Naive thymus-derived CD8-positive, alpha-beta T cell (primary cell): ENCODE measurements around the gene FETUB. TPM values are rescaled to one million over a fixed set of nuclear protein-coding genes. Genes with fewer than 3 reads are reported as not detected.

Experiments
- ATAC-seq, 2 donors: fragments of 150-1000 bp; cut with Tn5 transposase in 1 of 2; sonication (Bioruptor Pico), chemical (Tn5 transposase) in 1 of 2; 1 replicate in 1 of 2; 2 replicates in 1 of 2; pipeline ENCODE4 v1.10.0; 2021; ENCODE audit warnings: mild to moderate bottlenecking in 2 of 2, moderate library complexity in 2 of 2
- POLR2A ChIA-PET: fragments of 350-600 bp; sonication (Branson Sonifier 250); formaldehyde crosslinking; loops from one replicate; lab custom pipeline; 2021; ENCODE audit warnings: antibody characterized with exemption; lab: Charles Lee
- DNase-seq, 10 donors: peaks; one replicate each; pipeline versions ENCODE4 v3.0.0 to v3.0.0-alpha.2; 2020 to 2022
- H3K27ac Mint-ChIP-seq, 10 donors: one replicate each; pipeline ENCODE4 v1.8.0; 2020 to 2022; ENCODE audit warnings: mild to moderate bottlenecking in 10 of 10, mixed read lengths in 10 of 10, moderate library complexity in 4 of 10, inconsistent platforms in 1 of 10
- H3K27me3 Mint-ChIP-seq, 5 donors: one replicate each; pipeline ENCODE4 v1.8.0; 2021 to 2022; ENCODE audit warnings: mixed read lengths in 5 of 5
- H3K36me3 Mint-ChIP-seq, 3 donors: one replicate each; pipeline ENCODE4 v1.8.0; 2020 to 2022; ENCODE audit warnings: mixed read lengths in 3 of 3, mild to moderate bottlenecking in 2 of 3, inconsistent platforms in 1 of 3
- H3K4me1 Mint-ChIP-seq, 4 donors: one replicate each; pipeline ENCODE4 v1.8.0; 2021 to 2022; ENCODE audit warnings: mixed read lengths in 4 of 4
- H3K4me3 Mint-ChIP-seq, 10 donors: one replicate each; pipeline ENCODE4 v1.8.0; 2020 to 2022; ENCODE audit warnings: mild to moderate bottlenecking in 10 of 10, mixed read lengths in 10 of 10, moderate library complexity in 6 of 10, inconsistent platforms in 1 of 10
- H3K9me3 Mint-ChIP-seq, 9 donors: one replicate each; pipeline ENCODE4 v1.8.0; 2020 to 2022; ENCODE audit warnings: mixed read lengths in 9 of 9, mild to moderate bottlenecking in 3 of 9, inconsistent platforms in 1 of 9, moderate library complexity in 1 of 9
- polyA plus RNA-seq, 3 donors: library from polyadenylated mRNA; unstranded; fragments of 300-500 nt; fragmentation: Illumina TruSeq; gene quantifications; one replicate each; pipeline ENCODE4 v1.2.3, GENCODE V29; 2021
- total RNA-seq, 8 experiments: library from RNA in 2 of 8; stranded (reverse) in 2 of 8; gene quantifications; one replicate each; pipeline ENCODE4 v1.2.3 and lab custom pipeline; 2021 to 2026

FETUB gene, protein sequence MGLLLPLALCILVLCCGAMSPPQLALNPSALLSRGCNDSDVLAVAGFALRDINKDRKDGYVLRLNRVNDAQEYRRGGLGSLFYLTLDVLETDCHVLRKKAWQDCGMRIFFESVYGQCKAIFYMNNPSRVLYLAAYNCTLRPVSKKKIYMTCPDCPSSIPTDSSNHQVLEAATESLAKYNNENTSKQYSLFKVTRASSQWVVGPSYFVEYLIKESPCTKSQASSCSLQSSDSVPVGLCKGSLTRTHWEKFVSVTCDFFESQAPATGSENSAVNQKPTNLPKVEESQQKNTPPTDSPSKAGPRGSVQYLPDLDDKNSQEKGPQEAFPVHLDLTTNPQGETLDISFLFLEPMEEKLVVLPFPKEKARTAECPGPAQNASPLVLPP
- total RNA-seq = not detected
- polyA plus RNA-seq = not detected
- total RNA-seq (lab: John Stamatoyannopoulos, UW) = 0 reads per million in 6 experiments

DNA sequence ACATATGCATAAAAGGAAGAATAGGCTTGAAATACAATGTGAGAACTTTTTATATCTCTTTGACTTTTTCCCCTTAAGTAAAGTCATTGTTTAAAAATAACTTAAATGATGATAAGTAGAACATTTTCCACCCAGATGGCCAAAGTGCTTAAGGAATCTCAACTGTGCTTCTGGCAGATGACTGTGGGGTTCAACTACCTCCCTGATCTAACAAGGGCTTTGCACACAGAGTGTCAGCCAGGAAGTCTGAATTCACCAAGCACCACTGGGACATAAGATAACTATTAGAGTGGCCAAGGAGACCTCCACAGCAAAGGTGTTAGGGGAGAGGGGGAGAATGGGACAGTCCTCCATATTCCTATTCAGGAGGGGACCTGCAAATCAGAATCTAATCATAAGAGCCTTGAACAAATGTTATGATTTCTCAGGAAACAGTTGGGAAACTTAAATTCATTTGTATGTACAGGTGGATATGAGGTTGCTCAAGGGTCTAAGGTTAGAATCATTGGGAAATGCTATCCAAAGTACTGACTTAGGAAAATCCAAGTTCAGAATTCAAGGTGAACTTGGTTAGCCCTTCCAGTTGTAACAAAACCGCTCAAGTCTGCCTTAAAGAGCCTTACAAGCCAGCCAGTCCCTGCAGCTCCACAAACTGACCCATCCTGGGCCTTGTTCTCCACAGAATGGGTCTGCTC is at the start of gene FETUB:
FETUB (plus strand) TSS at position 622 of the 695 bp plus-strand sequence; CDS start at position 684, 62 bp downstream.
- DNase-seq (no peak), ATAC-seq (no peak)
- H3K27me3 Mint-ChIP-seq = peaks cover 0 to 22% (median 8%) of the 10 kb centered on the region in 5 donors
- no peaks in the 10 kb centered on the region for H3K36me3 Mint-ChIP-seq
- H3K4me3 Mint-ChIP-seq = no peak within 1 kb of the TSS
- H3K27ac Mint-ChIP-seq = no peak within 1 kb of the TSS
- no peaks in the 10 kb centered on the region for H3K4me1 Mint-ChIP-seq
- POLR2A ChIA-PET = no interaction called here
- no peaks in the 10 kb centered on the region for H3K9me3 Mint-ChIP-seq

DNA sequence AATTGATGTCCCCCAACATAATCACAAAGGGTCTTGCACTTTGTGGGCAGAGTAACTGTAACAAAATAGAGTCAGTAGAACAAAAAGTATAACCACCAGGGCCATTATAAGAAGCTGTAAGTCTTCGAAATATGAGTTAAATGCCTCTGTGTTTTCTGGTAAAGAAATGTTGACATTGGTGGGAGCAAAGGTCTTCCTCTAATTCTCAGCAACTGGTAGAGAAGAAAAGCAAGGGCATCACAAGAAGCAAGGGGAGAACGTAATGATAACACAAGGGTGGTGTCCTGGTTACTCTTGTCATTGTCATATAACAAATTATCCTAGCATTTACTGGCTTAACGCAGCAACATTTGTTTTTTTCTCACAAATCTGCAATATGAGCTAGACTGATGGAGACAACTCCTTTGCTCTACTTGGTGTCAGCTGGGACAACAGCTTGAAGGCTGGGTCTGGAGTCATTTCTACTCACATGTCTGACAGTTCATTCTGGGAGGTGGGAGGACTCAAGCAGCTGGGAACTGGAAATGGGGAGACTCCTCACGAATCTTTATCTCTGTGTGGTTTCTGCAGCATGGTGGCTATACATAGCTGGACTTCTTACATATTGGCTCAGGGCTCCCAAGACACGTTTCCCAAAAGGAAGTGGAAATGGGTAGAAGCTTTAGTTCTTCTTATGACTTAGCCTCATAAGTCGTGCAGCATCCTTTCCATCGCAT is 49.5 kb upstream of the FETUB start:
- H3K27ac Mint-ChIP-seq = peak overlapping the region in 2 of 10 donors; percentile 6 to 13

DNA sequence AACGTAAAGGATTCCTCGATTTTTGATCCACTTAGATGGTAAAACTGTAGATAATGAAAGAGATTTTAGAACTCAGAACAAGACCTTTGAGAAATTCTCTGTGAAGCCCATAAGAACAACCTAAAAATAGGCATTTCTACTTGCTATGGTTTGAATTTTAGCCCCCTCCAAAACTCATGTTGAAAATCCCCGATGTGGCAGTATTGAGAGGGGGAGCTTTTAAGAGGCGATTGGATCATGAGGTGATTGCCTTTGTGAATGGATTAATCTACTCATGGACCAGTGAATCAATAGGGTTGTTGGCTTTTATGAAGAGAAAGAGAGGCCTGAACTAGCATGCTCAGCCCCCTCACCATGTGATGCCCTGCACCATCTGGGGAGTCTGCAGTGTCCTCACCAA is 47.5 kb upstream of the FETUB start:
- ATAC-seq (no peak), DNase-seq (no peak)
- no peak overlapping the region for H3K4me3 Mint-ChIP-seq
- peaks cover 0 to 2% (median under 1%) of the 10 kb centered on the region in 5 donors for H3K27me3 Mint-ChIP-seq
- no peaks in the 10 kb centered on the region for H3K36me3 Mint-ChIP-seq
- H3K27ac Mint-ChIP-seq = no peak overlapping the region
- POLR2A ChIA-PET = no interaction called here
- H3K9me3 Mint-ChIP-seq = no peaks in the 10 kb centered on the region
- H3K4me1 Mint-ChIP-seq = peaks cover 5 to 13% (median 9%) of the 10 kb centered on the region in 4 donors

More for the DNA sequence above, 49.5 kb upstream of the FETUB start:
- DNase-seq (no peak), ATAC-seq (no peak)
- peaks cover 0 to 9% (median under 1%) of the 10 kb centered on the region in 3 donors for H3K36me3 Mint-ChIP-seq
- H3K9me3 Mint-ChIP-seq = no peaks in the 10 kb centered on the region
- H3K4me3 Mint-ChIP-seq = no peak overlapping the region
- H3K4me1 Mint-ChIP-seq = peaks cover 5 to 13% (median 9%) of the 10 kb centered on the region in 4 donors
- peaks cover 0 to 2% (median 0%) of the 10 kb centered on the region in 5 donors for H3K27me3 Mint-ChIP-seq
- POLR2A ChIA-PET = interaction anchor here (0.7 kb wide), 1 partner anchor 26 kb away, joined by 4 read pairs; no protein-coding TSS in a partner anchor

DNA sequence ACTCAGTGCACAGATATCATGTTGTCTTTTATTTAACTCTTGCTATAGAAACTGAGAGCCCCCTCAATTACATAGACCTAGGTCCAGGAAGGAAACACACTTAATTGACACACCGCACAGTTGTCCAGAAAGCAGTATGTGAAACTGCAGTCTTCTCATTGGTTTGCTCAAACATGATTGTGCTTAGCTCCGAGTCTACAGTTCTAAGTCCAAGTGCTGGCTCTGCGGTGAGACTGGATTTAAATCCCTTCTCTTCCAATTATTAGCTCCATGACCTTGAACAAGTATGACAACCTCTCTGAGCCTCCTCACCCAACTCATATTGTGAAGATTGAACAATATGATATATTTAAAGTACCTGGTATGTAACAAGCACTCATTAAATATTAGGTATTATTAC is 46.3 kb upstream of the FETUB start:
- H3K9me3 Mint-ChIP-seq = no peaks in the 10 kb centered on the region
- H3K36me3 Mint-ChIP-seq = no peaks in the 10 kb centered on the region
- H3K27ac Mint-ChIP-seq = no peak overlapping the region
- DNase-seq = no peak
- no peak overlapping the region for H3K4me3 Mint-ChIP-seq
- peaks cover 5 to 13% (median 8%) of the 10 kb centered on the region in 4 donors for H3K4me1 Mint-ChIP-seq
- no peak for ATAC-seq
- POLR2A ChIA-PET = no interaction called here
- peaks cover 0 to 2% (median 1%) of the 10 kb centered on the region in 5 donors for H3K27me3 Mint-ChIP-seq

DNA sequence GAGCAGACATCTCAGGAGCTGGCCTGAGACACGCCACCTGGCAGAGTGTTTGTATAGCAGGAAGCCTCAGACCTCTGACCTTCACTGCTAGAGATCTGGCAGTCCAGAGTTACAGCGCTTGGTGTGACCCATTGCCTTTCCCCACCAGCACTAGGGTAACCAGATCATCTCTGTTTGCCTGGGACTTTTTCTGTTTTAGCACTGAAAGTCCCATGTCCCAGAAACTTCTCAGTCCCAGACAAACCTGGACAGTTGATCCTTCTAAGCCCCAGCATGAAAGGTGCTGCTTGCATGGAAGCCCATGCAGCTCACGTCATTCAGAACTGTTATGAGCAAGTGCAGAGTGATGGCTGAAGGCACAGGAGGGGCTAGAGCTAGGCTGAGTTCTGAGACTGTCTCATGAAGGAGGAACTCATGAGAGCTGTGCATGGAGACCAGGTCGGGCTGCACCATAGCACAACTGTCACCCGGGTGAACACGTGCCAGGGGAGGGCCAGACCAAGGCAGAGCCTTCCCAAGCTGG is 45.5 kb upstream of the FETUB start:
- H3K36me3 Mint-ChIP-seq = no peaks in the 10 kb centered on the region
- peaks cover 5 to 13% (median 7%) of the 10 kb centered on the region in 4 donors for H3K4me1 Mint-ChIP-seq
- H3K27me3 Mint-ChIP-seq = peaks cover 0 to 2% (median 1%) of the 10 kb centered on the region in 5 donors
- ATAC-seq (no peak), DNase-seq (no peak)
- POLR2A ChIA-PET = no interaction called here
- no peak overlapping the region for H3K4me3 Mint-ChIP-seq
- no peak overlapping the region for H3K27ac Mint-ChIP-seq
- no peaks in the 10 kb centered on the region for H3K9me3 Mint-ChIP-seq

DNA sequence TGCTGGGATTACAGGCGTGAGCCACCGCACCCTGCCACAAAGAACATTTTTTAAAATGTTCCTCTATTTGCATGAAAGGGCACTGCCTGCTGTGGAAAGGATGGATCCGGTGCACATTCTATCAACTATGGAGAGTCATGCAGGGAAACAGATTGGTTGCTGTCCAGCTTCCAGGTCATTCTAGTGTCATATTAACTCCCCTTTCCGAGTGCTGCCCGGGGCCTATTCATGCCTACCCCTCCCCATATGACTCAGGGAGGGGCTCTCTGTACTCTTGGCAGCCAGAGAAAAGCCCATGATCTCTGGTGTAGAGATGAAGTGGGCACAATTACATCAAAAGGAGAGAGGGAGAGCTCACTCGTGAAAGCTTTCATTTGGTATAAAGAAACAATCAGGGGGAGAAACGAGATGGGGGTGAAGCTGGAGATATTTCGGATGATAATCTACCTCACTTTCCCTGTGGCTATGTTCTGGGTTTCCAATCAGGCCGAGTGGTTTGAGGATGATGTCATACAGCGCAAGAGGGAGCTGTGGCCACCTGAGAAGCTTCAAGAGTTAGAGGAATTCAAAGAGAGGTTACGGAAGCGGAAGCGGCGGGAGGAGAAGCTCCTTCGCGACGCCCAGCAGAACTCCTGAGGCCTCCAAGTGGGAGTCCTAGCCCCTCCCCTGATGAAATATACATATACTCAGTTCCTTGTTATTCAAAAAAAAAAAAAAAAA is 43.5 kb upstream of the FETUB start:
- Mint-ChIP-seq H3K27me3 (peaks cover 0 to 2% (median 1%) of the 10 kb centered on the region in 5 donors), H3K36me3 (no peaks in the 10 kb centered on the region), H3K4me1 (no peaks in the 10 kb centered on the region), H3K27ac (no peak overlapping the region), H3K4me3 (peak overlapping the region in 4 of 10 donors; percentile 16 to 50 (median 28)), H3K9me3 (no peaks in the 10 kb centered on the region)
- DNase-seq = no peak
- POLR2A ChIA-PET = interaction anchor here (0.6 kb wide), 1 partner anchor 637 kb away, joined by 4 read pairs; no protein-coding TSS in a partner anchor
- no peak for ATAC-seq

DNA sequence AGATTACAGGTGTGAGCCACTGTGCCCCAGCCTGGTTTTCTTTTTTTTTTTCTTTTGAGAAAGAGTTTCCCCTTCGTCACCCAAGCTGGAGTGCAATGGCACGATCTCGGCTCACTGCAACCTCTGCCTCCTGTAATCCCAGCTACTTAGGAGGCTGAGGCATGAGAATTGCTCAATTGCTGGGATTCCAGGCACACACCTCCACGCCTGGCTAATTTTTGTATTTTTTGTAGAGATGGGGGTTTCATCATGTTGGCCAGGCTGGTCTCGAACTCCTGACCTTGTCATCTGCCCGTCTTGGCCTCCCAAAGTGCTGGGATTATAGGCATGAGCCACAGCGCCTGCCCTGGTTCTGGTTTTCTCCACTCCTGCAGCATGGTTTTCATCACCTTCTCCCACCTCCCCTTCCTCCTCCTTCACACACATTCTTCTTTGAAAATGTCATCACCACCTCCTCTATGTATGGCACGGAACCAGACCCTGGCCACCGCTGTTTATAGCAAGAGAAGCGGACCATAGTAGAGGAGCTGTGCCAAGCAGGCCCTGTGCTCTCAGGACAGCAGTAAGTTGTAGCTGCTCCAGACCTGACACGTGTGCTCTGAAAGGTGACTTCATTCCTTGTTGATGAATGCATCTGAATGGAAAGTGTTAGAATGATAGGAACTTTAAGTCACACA is 42.0 kb upstream of the FETUB start:
- DNase-seq = no peak
- H3K4me1 Mint-ChIP-seq = no peaks in the 10 kb centered on the region
- H3K27me3 Mint-ChIP-seq = peaks cover 0 to 2% (median 1%) of the 10 kb centered on the region in 5 donors
- H3K27ac Mint-ChIP-seq = no peak overlapping the region
- POLR2A ChIA-PET = no interaction called here
- ATAC-seq = no peak
- H3K9me3 Mint-ChIP-seq = no peaks in the 10 kb centered on the region
- no peaks in the 10 kb centered on the region for H3K36me3 Mint-ChIP-seq
- H3K4me3 Mint-ChIP-seq = no peak overlapping the region

DNA sequence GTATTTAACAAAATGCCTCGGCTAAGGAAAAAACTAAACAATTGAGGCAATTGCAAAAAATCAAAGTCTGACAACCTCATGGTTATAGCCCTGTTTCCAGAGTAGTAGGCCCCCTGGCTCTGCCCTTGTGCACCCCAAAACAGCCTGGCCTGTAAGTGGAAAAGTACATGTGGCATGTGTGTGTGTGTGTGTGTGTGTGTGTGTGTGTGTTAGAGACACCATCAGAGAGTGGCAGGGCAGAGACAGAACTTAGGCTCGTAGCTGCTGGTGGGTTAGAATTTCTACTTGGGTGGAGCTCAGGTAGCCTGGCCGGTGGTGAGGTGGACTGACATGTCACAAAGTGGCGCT is 41.4 kb upstream of the FETUB start:
- Mint-ChIP-seq H3K27me3 (peaks cover 0 to 2% (median 1%) of the 10 kb centered on the region in 5 donors), H3K9me3 (no peaks in the 10 kb centered on the region), H3K4me1 (no peaks in the 10 kb centered on the region), H3K27ac (no peak overlapping the region), H3K36me3 (no peaks in the 10 kb centered on the region), H3K4me3 (no peak overlapping the region)
- ATAC-seq (no peak), DNase-seq (no peak)
- POLR2A ChIA-PET = no interaction called here

DNA sequence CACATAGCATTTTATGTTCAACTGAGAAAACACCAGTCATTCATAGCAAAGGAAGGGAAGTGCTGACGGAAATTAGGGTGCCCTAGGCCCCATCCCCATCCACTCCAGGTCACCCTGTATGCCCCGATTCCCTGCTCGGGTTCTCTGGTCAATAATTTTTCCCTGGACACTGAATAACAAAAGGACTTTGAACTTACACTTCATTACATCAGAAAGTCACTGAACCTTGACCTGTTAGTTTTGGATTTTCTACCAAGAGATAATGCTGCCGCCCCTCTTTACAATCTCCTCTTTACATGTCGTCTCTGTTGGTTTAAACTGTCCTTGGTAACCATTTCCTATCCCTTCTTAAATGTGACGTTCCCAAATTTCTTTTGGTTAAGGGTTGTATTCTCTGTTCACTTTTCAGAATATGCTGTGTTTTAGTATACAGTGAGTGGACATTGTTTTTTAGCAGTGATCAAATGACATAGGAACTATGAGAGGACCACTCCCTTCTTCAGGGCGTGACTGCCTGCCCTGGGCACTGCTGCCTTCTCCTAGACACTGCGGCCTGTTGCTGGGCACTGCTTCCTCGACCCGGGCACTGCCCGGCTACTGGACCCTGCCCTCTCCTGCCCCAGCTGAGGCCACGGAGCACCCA is 40.9 kb upstream of the FETUB start:
- H3K9me3 Mint-ChIP-seq = no peaks in the 10 kb centered on the region
- no peak for DNase-seq
- POLR2A ChIA-PET = no interaction called here
- no peak for ATAC-seq
- H3K4me3 Mint-ChIP-seq = no peak overlapping the region
- H3K27me3 Mint-ChIP-seq = peaks cover 0 to 2% (median 1%) of the 10 kb centered on the region in 5 donors
- no peak overlapping the region for H3K27ac Mint-ChIP-seq
- no peaks in the 10 kb centered on the region for H3K36me3 Mint-ChIP-seq
- no peaks in the 10 kb centered on the region for H3K4me1 Mint-ChIP-seq

DNA sequence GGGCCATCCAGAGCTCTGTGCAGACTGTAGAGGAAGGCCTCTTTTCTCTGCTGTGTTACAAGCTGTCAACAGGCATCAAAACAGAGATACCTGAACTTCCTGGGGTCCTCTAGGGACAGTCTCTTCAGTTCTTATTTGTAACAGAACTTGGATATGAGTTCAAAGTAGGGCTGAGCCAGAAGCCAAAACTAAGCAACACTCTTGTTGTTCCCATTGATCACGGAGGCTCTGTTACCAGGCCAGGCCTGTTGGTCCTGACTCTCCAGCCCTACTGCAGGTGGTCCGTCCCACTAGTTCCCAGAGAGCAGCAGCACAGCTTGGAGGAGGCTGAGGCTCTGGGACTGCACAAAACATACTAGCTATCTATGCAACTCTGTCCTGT is 40.4 kb upstream of the FETUB start:
- H3K27me3 Mint-ChIP-seq = peaks cover 0 to 4% (median 1%) of the 10 kb centered on the region in 5 donors
- no peak for ATAC-seq
- H3K4me3 Mint-ChIP-seq = no peak overlapping the region
- no peaks in the 10 kb centered on the region for H3K9me3 Mint-ChIP-seq
- no peaks in the 10 kb centered on the region for H3K36me3 Mint-ChIP-seq
- POLR2A ChIA-PET = no interaction called here
- DNase-seq = no peak
- no peaks in the 10 kb centered on the region for H3K4me1 Mint-ChIP-seq
- no peak overlapping the region for H3K27ac Mint-ChIP-seq

DNA sequence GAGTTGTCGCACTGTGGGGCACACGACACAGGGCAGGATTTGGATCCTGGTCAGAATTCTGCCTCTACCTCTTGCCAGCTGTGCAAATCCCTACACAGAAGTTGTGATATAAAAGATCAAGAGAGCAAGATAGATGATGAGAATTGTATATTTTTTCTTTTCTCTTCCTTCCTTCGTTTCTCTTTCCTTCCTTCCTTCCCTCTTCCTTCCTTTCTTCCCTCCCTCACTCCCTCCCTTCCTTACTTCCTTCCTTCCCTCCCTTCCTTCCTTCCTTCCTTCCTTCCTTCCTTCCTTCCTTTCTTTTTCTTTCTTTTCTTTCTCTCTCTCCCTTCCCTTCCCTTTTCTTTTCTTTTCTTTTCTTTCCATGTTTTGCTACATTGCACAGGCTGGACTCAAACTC is 39.3 kb upstream of the FETUB start:
- H3K27ac Mint-ChIP-seq = no peak overlapping the region
- no peak overlapping the region for H3K4me3 Mint-ChIP-seq
- H3K4me1 Mint-ChIP-seq = no peaks in the 10 kb centered on the region
- no peaks in the 10 kb centered on the region for H3K36me3 Mint-ChIP-seq
- H3K27me3 Mint-ChIP-seq = peaks cover 0 to 4% (median 0%) of the 10 kb centered on the region in 5 donors
- POLR2A ChIA-PET = no interaction called here
- no peaks in the 10 kb centered on the region for H3K9me3 Mint-ChIP-seq
- no peak for ATAC-seq
- DNase-seq = no peak
